Measurements from ENCODE around the gene DGKB. TPM values are rescaled to one million over a fixed set of nuclear protein-coding genes. Genes with fewer than 3 reads are reported as not detected.

The DGKB gene
- total RNA-seq, 2 donors from 2014 or later = 0.44 to 0.63 TPM

DNA sequence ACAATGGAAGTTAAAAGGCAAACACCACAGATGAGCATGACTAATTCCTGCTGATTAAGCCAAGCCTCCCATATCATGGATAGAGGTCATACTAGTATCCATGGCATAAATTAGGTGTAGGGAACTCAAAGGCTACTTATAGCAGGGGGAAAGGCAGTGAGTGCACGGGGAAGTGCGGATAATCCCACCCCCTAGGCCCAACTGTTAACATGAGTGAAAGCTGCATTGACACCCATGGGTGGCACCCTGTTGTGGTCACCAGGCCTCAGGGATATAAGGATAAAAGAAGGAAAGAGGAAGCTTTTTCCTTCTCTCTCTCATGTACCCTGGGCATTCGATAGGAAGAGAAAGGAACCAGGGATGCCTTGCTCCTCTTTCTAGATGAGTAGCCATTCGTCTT is 161.9 kb downstream of the DGKB start:
- TF ChIP-seq, protein P1, sequence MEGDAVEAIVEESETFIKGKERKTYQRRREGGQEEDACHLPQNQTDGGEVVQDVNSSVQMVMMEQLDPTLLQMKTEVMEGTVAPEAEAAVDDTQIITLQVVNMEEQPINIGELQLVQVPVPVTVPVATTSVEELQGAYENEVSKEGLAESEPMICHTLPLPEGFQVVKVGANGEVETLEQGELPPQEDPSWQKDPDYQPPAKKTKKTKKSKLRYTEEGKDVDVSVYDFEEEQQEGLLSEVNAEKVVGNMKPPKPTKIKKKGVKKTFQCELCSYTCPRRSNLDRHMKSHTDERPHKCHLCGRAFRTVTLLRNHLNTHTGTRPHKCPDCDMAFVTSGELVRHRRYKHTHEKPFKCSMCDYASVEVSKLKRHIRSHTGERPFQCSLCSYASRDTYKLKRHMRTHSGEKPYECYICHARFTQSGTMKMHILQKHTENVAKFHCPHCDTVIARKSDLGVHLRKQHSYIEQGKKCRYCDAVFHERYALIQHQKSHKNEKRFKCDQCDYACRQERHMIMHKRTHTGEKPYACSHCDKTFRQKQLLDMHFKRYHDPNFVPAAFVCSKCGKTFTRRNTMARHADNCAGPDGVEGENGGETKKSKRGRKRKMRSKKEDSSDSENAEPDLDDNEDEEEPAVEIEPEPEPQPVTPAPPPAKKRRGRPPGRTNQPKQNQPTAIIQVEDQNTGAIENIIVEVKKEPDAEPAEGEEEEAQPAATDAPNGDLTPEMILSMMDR (IDR thresholded peaks at IDR 0.05) = no peak
- Histone ChIP-seq H3K27me3 (no peaks in the 10 kb centered on the region), H3K27ac (no peak overlapping the region), H3K4me1 (no peaks in the 10 kb centered on the region), H3K36me3 (no peaks in the 10 kb centered on the region), H3K4me3 (no peak overlapping the region), H3K9me3 (peaks cover 0 to 17% of the 10 kb centered on the region in 2 donors)
- DNase-seq (ENCODE audit: low spot score) = no peak

DNA sequence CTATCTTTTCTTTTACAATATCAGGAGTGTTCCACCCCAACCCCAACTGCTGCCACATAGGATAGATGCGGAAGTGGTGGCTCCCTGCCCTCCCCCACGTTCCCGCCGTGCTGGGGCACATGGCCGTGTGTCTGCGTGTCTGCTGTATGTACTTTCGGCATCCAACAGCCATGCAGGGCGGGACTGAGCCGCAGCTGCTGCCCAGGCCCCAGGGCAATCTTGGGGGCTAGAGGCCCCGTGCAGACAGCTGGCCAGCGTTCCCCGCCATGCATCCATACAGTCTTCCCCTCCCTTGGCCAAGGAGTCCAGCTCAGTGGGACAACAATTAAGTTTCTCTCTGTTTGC is 162.7 kb downstream of the DGKB start:
- Histone ChIP-seq H3K4me3 (no peak overlapping the region), H3K27ac (no peak overlapping the region), H3K9me3 (peaks cover 0 to 17% of the 10 kb centered on the region in 2 donors), H3K4me1 (no peaks in the 10 kb centered on the region), H3K36me3 (no peaks in the 10 kb centered on the region), H3K27me3 (no peaks in the 10 kb centered on the region)
- TF ChIP-seq, protein P1 (IDR thresholded peaks at IDR 0.05) = no peak
- no peak for DNase-seq (ENCODE audit: low spot score)

DNA sequence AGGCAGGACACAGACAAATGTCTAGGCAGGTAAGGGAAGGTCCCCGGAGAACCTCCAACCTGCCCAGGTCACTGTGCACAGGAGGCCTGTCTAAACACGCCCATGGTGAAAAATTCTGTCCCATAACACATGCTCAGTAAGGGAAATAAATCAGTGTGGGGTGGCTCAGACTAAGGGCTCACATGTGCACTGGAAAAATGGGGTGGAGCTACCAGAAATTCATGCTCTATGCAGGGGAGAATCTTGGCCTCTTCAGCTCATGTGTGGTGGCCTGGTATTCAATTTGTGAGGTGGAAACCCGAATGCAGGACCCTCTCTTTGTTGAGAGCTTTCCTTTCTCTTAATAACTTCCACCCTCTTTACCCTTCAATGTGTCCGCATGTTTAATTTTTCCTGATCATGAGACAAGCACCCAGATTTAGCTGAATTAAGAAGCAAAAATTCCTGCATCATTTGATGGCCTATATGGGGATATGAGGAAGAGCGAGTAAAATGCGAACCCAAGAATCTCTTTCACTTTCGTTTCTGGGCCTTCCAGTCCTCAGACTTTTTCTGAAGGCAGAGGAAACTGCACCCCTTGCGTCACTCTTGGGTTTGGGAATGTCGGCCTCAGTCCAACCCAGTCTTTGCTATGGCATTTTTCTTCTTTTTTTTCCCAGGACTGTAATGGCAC is 163.2 kb downstream of the DGKB start:
- TF ChIP-seq, protein P1 (IDR thresholded peaks at IDR 0.05) = no peak
- H3K9me3 ChIP-seq = peaks cover 0 to 17% of the 10 kb centered on the region in 2 donors
- H3K4me1 ChIP-seq = no peaks in the 10 kb centered on the region
- no peak for DNase-seq (ENCODE audit: low spot score)
- H3K27me3 ChIP-seq = no peaks in the 10 kb centered on the region
- no peaks in the 10 kb centered on the region for H3K36me3 ChIP-seq
- no peak overlapping the region for H3K4me3 ChIP-seq
- H3K27ac ChIP-seq = no peak overlapping the region

DNA sequence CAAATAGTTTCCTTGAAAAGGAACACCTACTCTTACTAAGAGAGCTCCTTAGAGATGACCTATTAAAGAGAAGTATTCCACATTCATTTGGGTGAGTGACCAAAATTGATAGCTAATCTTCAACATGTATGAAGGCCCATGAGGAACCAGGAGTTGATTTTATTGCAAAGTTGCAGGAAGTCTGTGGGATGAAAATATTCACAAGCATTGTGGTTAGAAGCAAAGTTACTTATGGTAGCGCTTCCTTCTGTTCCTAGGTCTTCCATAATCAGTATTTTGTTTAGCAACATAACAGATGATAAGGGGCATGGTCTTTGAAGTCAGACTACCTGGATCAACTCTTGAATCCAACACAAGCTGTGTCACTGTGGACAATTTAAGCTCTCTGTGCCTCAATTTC is 164.5 kb downstream of the DGKB start:
- Histone ChIP-seq H3K27ac (no peak overlapping the region), H3K4me1 (no peaks in the 10 kb centered on the region), H3K27me3 (no peaks in the 10 kb centered on the region), H3K36me3 (no peaks in the 10 kb centered on the region), H3K4me3 (no peak overlapping the region), H3K9me3 (peaks cover 0 to 9% of the 10 kb centered on the region in 2 donors)
- TF ChIP-seq, protein P1 (IDR thresholded peaks at IDR 0.05) = no peak
- no peak for DNase-seq (ENCODE audit: low spot score)

DNA sequence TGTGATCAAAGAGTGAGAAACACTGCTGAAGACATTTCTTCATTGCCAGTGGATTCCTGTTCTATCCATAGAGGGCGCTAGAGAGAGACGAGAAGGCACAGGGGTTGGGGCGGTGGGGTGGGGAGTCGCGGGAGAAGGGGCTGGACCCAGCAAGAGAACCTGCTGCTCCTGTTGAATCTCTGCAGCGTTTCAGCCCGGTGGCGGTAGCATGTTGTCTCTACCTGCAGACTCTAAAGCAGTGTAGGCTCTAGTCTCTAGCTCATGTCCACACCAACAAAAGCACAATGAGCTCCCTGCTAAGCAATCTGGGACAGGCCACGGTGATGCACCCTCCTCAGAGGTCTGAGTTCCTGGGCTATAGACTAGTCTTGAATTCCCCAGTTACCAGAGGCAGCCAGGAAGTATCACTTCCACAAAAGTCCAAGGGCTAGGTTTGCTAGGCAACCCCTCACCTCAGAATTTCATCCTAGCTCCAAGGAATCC is 167.7 kb downstream of the DGKB start:
- no peak overlapping the region for H3K27ac ChIP-seq
- TF ChIP-seq, protein P1 (IDR thresholded peaks at IDR 0.05) = peak in 1 of 2 donors; percentile 55
- H3K4me1 ChIP-seq = no peaks in the 10 kb centered on the region
- H3K9me3 ChIP-seq = no peaks in the 10 kb centered on the region
- no peak overlapping the region for H3K4me3 ChIP-seq
- DNase-seq (ENCODE audit: low spot score) = no peak
- no peaks in the 10 kb centered on the region for H3K36me3 ChIP-seq
- H3K27me3 ChIP-seq = no peaks in the 10 kb centered on the region

DNA sequence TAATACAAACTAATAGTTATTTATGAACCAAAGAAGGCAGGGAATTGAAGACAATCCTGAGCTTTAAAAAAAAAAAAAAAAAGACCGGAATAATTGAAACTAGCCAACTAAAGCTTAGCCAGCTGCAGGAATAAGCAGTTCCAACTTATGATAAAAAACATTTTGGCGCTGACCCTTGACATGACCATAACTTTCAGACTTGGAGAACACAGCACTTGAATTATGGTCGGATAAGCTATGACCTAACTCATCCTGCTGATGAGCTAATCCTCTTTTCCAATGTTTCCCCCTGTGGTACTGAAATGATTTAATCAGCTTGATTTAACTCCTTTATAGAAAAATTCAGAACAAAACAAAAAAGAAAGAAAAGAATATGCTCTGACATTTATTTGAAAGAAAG is 181.8 kb downstream of the DGKB start:
- no peaks in the 10 kb centered on the region for H3K4me1 ChIP-seq
- H3K4me3 ChIP-seq = no peak overlapping the region
- H3K9me3 ChIP-seq = no peaks in the 10 kb centered on the region
- no peak for DNase-seq (ENCODE audit: low spot score)
- H3K27ac ChIP-seq = no peak overlapping the region
- H3K27me3 ChIP-seq = no peaks in the 10 kb centered on the region
- TF ChIP-seq, protein P1 (IDR thresholded peaks at IDR 0.05) = no peak
- H3K36me3 ChIP-seq = no peaks in the 10 kb centered on the region
